Osteocyte (in vitro differentiated cells): ENCODE measurements around the gene KCNMB3. TPM values are rescaled to one million over a fixed set of nuclear protein-coding genes. Genes with fewer than 3 reads are reported as not detected.

Experiments
- DNase-seq: peaks from one replicate; pipeline ENCODE4 v3.0.0; 2021; ENCODE audit warnings: mixed read lengths; ENCODE audit not compliant: unreplicated experiment; ENCODE audit errors: extremely low spot score
- H3K27ac Mint-ChIP-seq: one replicate; pipeline ENCODE4 v1.8.0; 2021; ENCODE audit warnings: mild to moderate bottlenecking, mixed read lengths; ENCODE audit not compliant: unreplicated experiment
- H3K27me3 Mint-ChIP-seq: one replicate; pipeline ENCODE4 v1.8.0; 2021; ENCODE audit warnings: mixed read lengths; ENCODE audit not compliant: unreplicated experiment
- H3K36me3 Mint-ChIP-seq: one replicate; pipeline ENCODE4 v1.8.0; 2021; ENCODE audit warnings: mixed read lengths; ENCODE audit not compliant: unreplicated experiment
- H3K4me1 Mint-ChIP-seq: one replicate; pipeline ENCODE4 v1.8.0; 2021; ENCODE audit warnings: mixed read lengths; ENCODE audit not compliant: unreplicated experiment
- H3K4me3 Mint-ChIP-seq: one replicate; pipeline ENCODE4 v1.8.0; 2021; ENCODE audit warnings: mild to moderate bottlenecking, moderate library complexity, mixed read lengths; ENCODE audit not compliant: unreplicated experiment
- H3K9me3 Mint-ChIP-seq: one replicate; pipeline ENCODE4 v1.8.0; 2021; ENCODE audit warnings: mixed read lengths; ENCODE audit not compliant: unreplicated experiment
- total RNA-seq: library from RNA; stranded (reverse); gene quantifications from 2 replicates; pipeline ENCODE4 v1.2.1, GENCODE V29; 2021
- TF ChIP-seq, protein P1 (sequence below): fragments of 200-600 bp; sonication (generic); IDR thresholded peaks from 2 replicates; pipeline ENCODE4 v1.5.0; 2021; ENCODE audit warnings: antibody characterized with exemption, mild to moderate bottlenecking, moderate library complexity

Gene KCNMB3
- total RNA-seq, 1 donor from 2014 or later: 2.6 TPM

GRCh38 chr3:179292450-179292849 lies 41.5 kb upstream of the KCNMB3 start:
- Mint-ChIP-seq H3K27me3 (peaks cover 45% of the 10 kb centered on the region), H3K4me3 (no peak overlapping the region), H3K9me3 (no peaks in the 10 kb centered on the region), H3K4me1 (no peaks in the 10 kb centered on the region), H3K36me3 (no peaks in the 10 kb centered on the region), H3K27ac (no peak overlapping the region)
- DNase-seq: no peak
- TF ChIP-seq, protein P1, sequence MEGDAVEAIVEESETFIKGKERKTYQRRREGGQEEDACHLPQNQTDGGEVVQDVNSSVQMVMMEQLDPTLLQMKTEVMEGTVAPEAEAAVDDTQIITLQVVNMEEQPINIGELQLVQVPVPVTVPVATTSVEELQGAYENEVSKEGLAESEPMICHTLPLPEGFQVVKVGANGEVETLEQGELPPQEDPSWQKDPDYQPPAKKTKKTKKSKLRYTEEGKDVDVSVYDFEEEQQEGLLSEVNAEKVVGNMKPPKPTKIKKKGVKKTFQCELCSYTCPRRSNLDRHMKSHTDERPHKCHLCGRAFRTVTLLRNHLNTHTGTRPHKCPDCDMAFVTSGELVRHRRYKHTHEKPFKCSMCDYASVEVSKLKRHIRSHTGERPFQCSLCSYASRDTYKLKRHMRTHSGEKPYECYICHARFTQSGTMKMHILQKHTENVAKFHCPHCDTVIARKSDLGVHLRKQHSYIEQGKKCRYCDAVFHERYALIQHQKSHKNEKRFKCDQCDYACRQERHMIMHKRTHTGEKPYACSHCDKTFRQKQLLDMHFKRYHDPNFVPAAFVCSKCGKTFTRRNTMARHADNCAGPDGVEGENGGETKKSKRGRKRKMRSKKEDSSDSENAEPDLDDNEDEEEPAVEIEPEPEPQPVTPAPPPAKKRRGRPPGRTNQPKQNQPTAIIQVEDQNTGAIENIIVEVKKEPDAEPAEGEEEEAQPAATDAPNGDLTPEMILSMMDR: no peak

- no peak overlapping the region for H3K4me3 Mint-ChIP-seq
- H3K36me3 Mint-ChIP-seq: no peaks in the 10 kb centered on the region
- H3K27ac Mint-ChIP-seq: no peak overlapping the region
- TF ChIP-seq, protein P1: no peak
- no peaks in the 10 kb centered on the region for H3K9me3 Mint-ChIP-seq
- no peaks in the 10 kb centered on the region for H3K4me1 Mint-ChIP-seq
- no peak for DNase-seq
- peaks cover 25% of the 10 kb centered on the region for H3K27me3 Mint-ChIP-seq
Measured at GRCh38 chr3:179289295-179289694, 38.4 kb upstream of the KCNMB3 start.

DNA sequence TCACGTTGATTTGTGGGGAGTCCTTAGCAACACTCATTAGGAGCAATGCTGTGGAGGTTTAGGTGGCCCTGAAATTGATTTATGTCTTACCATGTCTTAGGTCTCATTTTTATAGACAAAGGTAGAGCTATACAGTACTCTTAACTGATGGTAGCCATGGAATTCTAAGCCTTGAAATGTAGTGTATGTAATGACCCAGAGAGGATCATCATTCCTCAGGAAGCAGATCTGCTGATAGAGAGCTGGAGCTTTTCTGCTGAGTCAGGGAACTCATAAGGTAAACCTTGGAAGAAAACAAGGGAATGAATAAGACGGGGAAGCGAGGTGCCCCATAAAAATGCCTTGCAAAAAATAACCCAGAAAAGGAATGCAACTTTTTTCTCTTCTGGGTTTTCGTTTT lies 37.9 kb upstream of the KCNMB3 start:
- Mint-ChIP-seq H3K36me3 (no peaks in the 10 kb centered on the region), H3K9me3 (no peaks in the 10 kb centered on the region), H3K4me1 (no peaks in the 10 kb centered on the region), H3K4me3 (no peak overlapping the region), H3K27ac (no peak overlapping the region), H3K27me3 (peaks cover 27% of the 10 kb centered on the region)
- TF ChIP-seq, protein P1: no peak
- no peak for DNase-seq

DNA sequence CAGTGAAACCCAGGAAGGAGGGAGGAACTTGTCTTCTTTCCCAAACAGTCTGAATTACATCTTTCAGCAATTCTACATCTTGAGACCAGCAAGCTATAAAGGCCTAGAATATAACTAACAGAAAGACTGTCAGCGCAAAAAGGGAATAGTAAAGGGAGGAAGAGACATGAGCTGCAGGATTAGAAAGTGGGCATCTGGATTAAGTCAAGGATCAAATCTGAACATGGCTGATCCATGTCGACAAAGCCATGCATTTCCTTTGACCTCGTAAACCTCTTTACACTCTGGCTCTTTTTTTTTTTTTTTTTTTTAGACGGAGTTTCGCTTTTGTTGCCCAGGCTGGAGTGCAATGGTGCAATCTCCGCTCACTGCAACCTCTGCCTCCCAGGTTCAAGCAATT lies 35.4 kb upstream of the KCNMB3 start:
- Mint-ChIP-seq H3K9me3 (no peaks in the 10 kb centered on the region), H3K27ac (no peak overlapping the region), H3K36me3 (no peaks in the 10 kb centered on the region), H3K27me3 (peaks cover 29% of the 10 kb centered on the region), H3K4me3 (no peak overlapping the region), H3K4me1 (no peaks in the 10 kb centered on the region)
- TF ChIP-seq, protein P1: no peak
- no peak for DNase-seq

DNA sequence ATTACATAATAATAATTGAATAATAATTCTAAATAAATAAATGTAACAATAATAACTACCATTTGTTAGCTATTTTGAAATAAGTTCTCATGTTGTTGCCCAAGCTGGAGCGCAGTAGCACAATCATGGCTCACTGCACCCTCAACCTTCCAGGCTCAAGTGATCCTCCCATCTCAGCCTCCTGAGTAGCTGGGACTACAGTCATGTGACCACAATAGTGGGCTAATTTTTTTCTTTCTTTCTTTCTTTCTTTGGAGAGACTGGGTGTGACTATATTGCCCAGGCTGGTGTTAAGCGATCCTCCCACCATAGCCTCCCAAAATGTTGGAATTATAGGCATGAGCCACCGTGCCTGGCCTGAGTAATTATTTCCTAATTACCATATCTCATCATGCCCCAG lies 30.9 kb upstream of the KCNMB3 start:
- Mint-ChIP-seq H3K4me1 (peaks cover 1% of the 10 kb centered on the region), H3K27ac (no peak overlapping the region)

More for the DNA sequence above, 30.9 kb upstream of the KCNMB3 start:
- TF ChIP-seq, protein P1: no peak
- Mint-ChIP-seq H3K4me3 (no peak overlapping the region), H3K27me3 (peaks cover 36% of the 10 kb centered on the region), H3K9me3 (no peaks in the 10 kb centered on the region), H3K36me3 (no peaks in the 10 kb centered on the region)
- no peak for DNase-seq
